ENCODE measurements around the gene TTBK1.

TTBK1 gene

GRCh38 chr6:43292763-43293318 is 49.6 kb downstream of the TTBK1 start:
- no peak overlapping the region for H3K27ac ChIP-seq (ENCODE audit: low read depth, low read length)
- peaks cover 4% of the 10 kb centered on the region; the same call in 1 of the 2 replicates for H3K27me3 ChIP-seq (ENCODE audit: control insufficient read depth, insufficient read depth, low read length)
- no peaks in the 10 kb centered on the region for H3K36me3 ChIP-seq (ENCODE audit: control insufficient read depth, insufficient read depth, low read length)
- H3K9ac ChIP-seq (ENCODE audit: low read depth, low read length) = no peak overlapping the region
- H3K9me3 ChIP-seq (ENCODE audit: control insufficient read depth, insufficient read depth, low read length) = no peaks in the 10 kb centered on the region
- no peaks in the 10 kb centered on the region for H3K4me1 ChIP-seq (ENCODE audit: control insufficient read depth, insufficient read depth, low read length)
- H3K4me3 ChIP-seq (ENCODE audit: low read depth, low read length) = no peak overlapping the region

- Histone ChIP-seq H3K27me3 (ENCODE audit: control insufficient read depth, insufficient read depth, low read length) (peaks cover 4% of the 10 kb centered on the region; the same call in 1 of the 2 replicates), H3K4me3 (ENCODE audit: low read depth, low read length) (no peak overlapping the region), H3K4me1 (ENCODE audit: control insufficient read depth, insufficient read depth, low read length) (no peaks in the 10 kb centered on the region), H3K27ac (ENCODE audit: low read depth, low read length) (no peak overlapping the region), H3K36me3 (ENCODE audit: control insufficient read depth, insufficient read depth, low read length) (no peaks in the 10 kb centered on the region), H3K9ac (ENCODE audit: low read depth, low read length) (no peak overlapping the region), H3K9me3 (ENCODE audit: control insufficient read depth, insufficient read depth, low read length) (no peaks in the 10 kb centered on the region)
Measured at GRCh38 chr6:43293698-43294097, 50.4 kb downstream of the TTBK1 start.

GRCh38 chr6:43294536-43294935 is 51.3 kb downstream of the TTBK1 start:
- Histone ChIP-seq H3K27me3 (ENCODE audit: control insufficient read depth, insufficient read depth, low read length) (peaks cover 4% of the 10 kb centered on the region; the same call in 1 of the 2 replicates), H3K36me3 (ENCODE audit: control insufficient read depth, insufficient read depth, low read length) (no peaks in the 10 kb centered on the region), H3K9me3 (ENCODE audit: control insufficient read depth, insufficient read depth, low read length) (no peaks in the 10 kb centered on the region), H3K4me1 (ENCODE audit: control insufficient read depth, insufficient read depth, low read length) (no peaks in the 10 kb centered on the region), H3K9ac (ENCODE audit: low read depth, low read length) (no peak overlapping the region), H3K4me3 (ENCODE audit: low read depth, low read length) (no peak overlapping the region), H3K27ac (ENCODE audit: low read depth, low read length) (no peak overlapping the region)

GRCh38 chr6:43295456-43295855 is 52.2 kb downstream of the TTBK1 start:
- Histone ChIP-seq H3K9me3 (ENCODE audit: control insufficient read depth, insufficient read depth, low read length) (no peaks in the 10 kb centered on the region), H3K4me3 (ENCODE audit: low read depth, low read length) (no peak overlapping the region), H3K4me1 (ENCODE audit: control insufficient read depth, insufficient read depth, low read length) (no peaks in the 10 kb centered on the region), H3K27me3 (ENCODE audit: control insufficient read depth, insufficient read depth, low read length) (peaks cover 4% of the 10 kb centered on the region; the same call in 1 of the 2 replicates), H3K27ac (ENCODE audit: low read depth, low read length) (no peak overlapping the region), H3K9ac (ENCODE audit: low read depth, low read length) (no peak overlapping the region), H3K36me3 (ENCODE audit: control insufficient read depth, insufficient read depth, low read length) (no peaks in the 10 kb centered on the region)

GRCh38 chr6:43296780-43297497 is 53.7 kb downstream of the TTBK1 start:
- H3K36me3 ChIP-seq (ENCODE audit: control insufficient read depth, insufficient read depth, low read length) = no peaks in the 10 kb centered on the region
- no peak overlapping the region for H3K4me3 ChIP-seq (ENCODE audit: low read depth, low read length)
- H3K9me3 ChIP-seq (ENCODE audit: control insufficient read depth, insufficient read depth, low read length) = no peaks in the 10 kb centered on the region
- H3K27me3 ChIP-seq (ENCODE audit: control insufficient read depth, insufficient read depth, low read length) = peaks cover 4% of the 10 kb centered on the region; the same call in 1 of the 2 replicates
- H3K9ac ChIP-seq (ENCODE audit: low read depth, low read length) = no peak overlapping the region
- no peak overlapping the region for H3K27ac ChIP-seq (ENCODE audit: low read depth, low read length)
- H3K4me1 ChIP-seq (ENCODE audit: control insufficient read depth, insufficient read depth, low read length) = no peaks in the 10 kb centered on the region

GRCh38 chr6:43297644-43298564 is 54.6 kb downstream of the TTBK1 start, which contains the start of gene SLC22A7:
TSS of gene SLC22A7 (plus strand) at chr6:43298260. CDS start at chr6:43298359, 99 bp downstream.
- H3K27ac ChIP-seq (ENCODE audit: low read depth, low read length) = no peak within 1 kb of the TSS
- H3K9me3 ChIP-seq (ENCODE audit: control insufficient read depth, insufficient read depth, low read length) = no peaks in the 10 kb centered on the region
- no peaks in the 10 kb centered on the region for H3K4me1 ChIP-seq (ENCODE audit: control insufficient read depth, insufficient read depth, low read length)
- no peak within 1 kb of the TSS for H3K9ac ChIP-seq (ENCODE audit: low read depth, low read length)
- H3K36me3 ChIP-seq (ENCODE audit: control insufficient read depth, insufficient read depth, low read length) = no peaks in the 10 kb centered on the region
- no peak within 1 kb of the TSS for H3K4me3 ChIP-seq (ENCODE audit: low read depth, low read length)
- H3K27me3 ChIP-seq (ENCODE audit: control insufficient read depth, insufficient read depth, low read length) = peaks cover 4% of the 10 kb centered on the region; the same call in 1 of the 2 replicates

GRCh38 chr6:43298565-43299337 is 55.5 kb downstream of the TTBK1 start:
- Histone ChIP-seq H3K36me3 (ENCODE audit: control insufficient read depth, insufficient read depth, low read length) (no peaks in the 10 kb centered on the region), H3K27me3 (ENCODE audit: control insufficient read depth, insufficient read depth, low read length) (peaks cover 4% of the 10 kb centered on the region; the same call in 1 of the 2 replicates), H3K4me3 (ENCODE audit: low read depth, low read length) (no peak overlapping the region), H3K9me3 (ENCODE audit: control insufficient read depth, insufficient read depth, low read length) (no peaks in the 10 kb centered on the region), H3K9ac (ENCODE audit: low read depth, low read length) (no peak overlapping the region), H3K4me1 (ENCODE audit: control insufficient read depth, insufficient read depth, low read length) (no peaks in the 10 kb centered on the region), H3K27ac (ENCODE audit: low read depth, low read length) (no peak overlapping the region)

GRCh38 chr6:43299338-43300293 is 56.3 kb downstream of the TTBK1 start:
- Histone ChIP-seq H3K9ac (ENCODE audit: low read depth, low read length) (no peak overlapping the region), H3K4me3 (ENCODE audit: low read depth, low read length) (no peak overlapping the region), H3K9me3 (ENCODE audit: control insufficient read depth, insufficient read depth, low read length) (no peaks in the 10 kb centered on the region), H3K36me3 (ENCODE audit: control insufficient read depth, insufficient read depth, low read length) (no peaks in the 10 kb centered on the region), H3K27ac (ENCODE audit: low read depth, low read length) (no peak overlapping the region), H3K27me3 (ENCODE audit: control insufficient read depth, insufficient read depth, low read length) (peaks cover 4% of the 10 kb centered on the region; the same call in 1 of the 2 replicates), H3K4me1 (ENCODE audit: control insufficient read depth, insufficient read depth, low read length) (no peaks in the 10 kb centered on the region)

GRCh38 chr6:43301081-43301870 is 58.0 kb downstream of the TTBK1 start:
- no peak overlapping the region for H3K27ac ChIP-seq (ENCODE audit: low read depth, low read length)
- no peaks in the 10 kb centered on the region for H3K9me3 ChIP-seq (ENCODE audit: control insufficient read depth, insufficient read depth, low read length)
- no peak overlapping the region for H3K4me3 ChIP-seq (ENCODE audit: low read depth, low read length)
- no peaks in the 10 kb centered on the region for H3K36me3 ChIP-seq (ENCODE audit: control insufficient read depth, insufficient read depth, low read length)
- peaks cover 4% of the 10 kb centered on the region; the same call in 1 of the 2 replicates for H3K27me3 ChIP-seq (ENCODE audit: control insufficient read depth, insufficient read depth, low read length)
- H3K9ac ChIP-seq (ENCODE audit: low read depth, low read length) = no peak overlapping the region
- no peaks in the 10 kb centered on the region for H3K4me1 ChIP-seq (ENCODE audit: control insufficient read depth, insufficient read depth, low read length)
